Measurements from ENCODE around the gene SLC16A2.
"Not testable (repeated sequence)": the region's sequence is repeated elsewhere in the genome, so short reads cannot be mapped to it uniquely, and the experiment has no call there.

Gene SLC16A2

DNA sequence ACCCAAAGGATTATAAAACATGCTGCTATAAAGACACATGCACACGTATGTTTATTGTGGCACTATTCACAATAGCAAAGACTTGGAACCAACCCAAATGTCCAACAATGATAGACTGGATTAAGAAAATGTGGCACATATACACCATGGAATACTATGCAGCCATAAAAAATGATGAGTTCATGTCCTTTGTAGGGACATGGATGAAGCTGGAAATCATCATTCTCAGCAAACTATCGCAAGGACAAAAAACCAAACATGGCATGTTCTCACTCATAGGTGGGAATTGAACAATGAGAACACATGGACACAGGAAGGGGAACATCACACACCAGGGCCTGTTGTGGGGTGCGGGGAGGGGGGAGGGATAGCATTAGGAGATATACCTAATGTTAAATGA is 32.9 kb downstream of the SLC16A2 start:
- not testable (repeated sequence) for H3K4me1 ChIP-seq (ENCODE audit: control insufficient read depth, insufficient read depth, low read length, poor library complexity, severe bottlenecking); H3K27me3 ChIP-seq (replicated peaks; ENCODE audit: control insufficient read depth, insufficient read depth, low read length, poor library complexity, severe bottlenecking); H3K27ac ChIP-seq (ENCODE audit: insufficient read depth, low read length, poor library complexity, severe bottlenecking); H3K4me3 ChIP-seq (ENCODE audit: insufficient read depth, low read depth, low read length, poor library complexity, severe bottlenecking); DNase-seq; H3K9me3 ChIP-seq (ENCODE audit: control insufficient read depth, low read length); H3K36me3 ChIP-seq (ENCODE audit: control insufficient read depth, insufficient read depth, low read length)

DNA sequence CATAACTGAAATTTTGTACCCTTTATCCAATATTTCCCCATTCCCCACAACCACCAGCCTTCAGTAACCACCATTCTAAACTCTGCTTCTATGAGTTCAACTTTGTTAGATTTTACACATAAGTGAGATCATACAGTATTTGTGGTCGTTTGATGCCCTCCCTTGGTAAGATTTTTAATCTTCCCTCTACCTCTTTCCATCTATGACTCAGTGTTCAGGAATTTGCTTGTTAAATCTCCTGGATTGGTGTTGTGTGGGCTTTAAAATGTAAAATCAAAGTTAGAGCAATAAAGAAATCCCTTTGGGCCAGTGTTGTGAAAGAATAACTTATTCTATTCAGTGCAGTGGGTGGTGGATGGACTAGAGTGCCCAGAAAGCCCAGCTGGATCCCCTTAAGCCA is 37.4 kb downstream of the SLC16A2 start:
- no peaks in the 10 kb centered on the region for H3K27me3 ChIP-seq (replicated peaks; ENCODE audit: control insufficient read depth, insufficient read depth, low read length, poor library complexity, severe bottlenecking)
- no peaks in the 10 kb centered on the region for H3K36me3 ChIP-seq (ENCODE audit: control insufficient read depth, insufficient read depth, low read length)
- H3K4me3 ChIP-seq (ENCODE audit: insufficient read depth, low read depth, low read length, poor library complexity, severe bottlenecking), result no peak overlapping the region
- DNase-seq, result no peak
- H3K27ac ChIP-seq (ENCODE audit: insufficient read depth, low read length, poor library complexity, severe bottlenecking), result no peak overlapping the region
- no peaks in the 10 kb centered on the region for H3K4me1 ChIP-seq (ENCODE audit: control insufficient read depth, insufficient read depth, low read length, poor library complexity, severe bottlenecking)
- H3K9me3 ChIP-seq (ENCODE audit: control insufficient read depth, low read length), result no peaks in the 10 kb centered on the region

DNA sequence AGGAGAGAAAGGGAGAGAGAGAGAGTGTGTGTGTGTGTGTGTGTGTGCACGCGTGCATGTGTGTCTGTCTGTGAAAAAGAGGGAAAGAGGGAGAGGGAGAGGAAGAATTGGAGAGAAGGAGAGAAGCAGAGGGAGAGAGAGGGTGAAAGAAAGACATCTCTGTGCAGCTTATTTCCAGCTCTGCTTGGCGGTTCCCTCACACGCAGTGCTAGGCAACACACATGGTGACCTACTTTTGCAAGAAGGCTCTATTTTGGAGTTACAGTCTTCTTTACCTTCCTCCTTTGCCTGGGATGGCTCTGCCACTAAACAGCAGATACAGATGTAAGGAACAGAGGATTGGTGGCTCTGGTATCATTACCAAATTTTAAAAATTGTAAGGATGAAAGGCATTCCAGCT is 40.1 kb downstream of the SLC16A2 start:
- DNase-seq, result no peak
- H3K4me3 ChIP-seq (ENCODE audit: insufficient read depth, low read depth, low read length, poor library complexity, severe bottlenecking), result no peak overlapping the region
- no peaks in the 10 kb centered on the region for H3K36me3 ChIP-seq (ENCODE audit: control insufficient read depth, insufficient read depth, low read length)

DNA sequence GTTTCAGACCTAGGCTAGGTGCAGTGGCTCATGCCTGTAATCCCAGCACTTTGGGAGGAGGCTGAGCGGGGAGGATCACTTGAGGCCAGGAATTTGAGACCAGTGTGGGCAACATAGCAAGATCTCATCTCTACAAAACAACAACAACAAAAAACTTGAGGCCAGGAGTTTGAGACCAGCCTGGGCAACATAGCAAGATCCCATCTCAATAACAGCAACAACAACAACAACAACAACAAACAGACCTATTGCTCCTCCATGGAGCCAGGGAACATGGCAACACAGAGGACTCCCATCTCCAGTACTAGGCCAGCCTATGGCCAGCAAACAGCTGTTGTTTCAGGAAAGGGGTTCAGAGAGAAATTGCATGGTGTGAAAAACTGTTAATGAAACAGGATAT is 43.4 kb downstream of the SLC16A2 start:
- Histone ChIP-seq H3K4me3 (ENCODE audit: insufficient read depth, low read depth, low read length, poor library complexity, severe bottlenecking) (no peak overlapping the region), H3K9me3 (ENCODE audit: control insufficient read depth, low read length) (no peaks in the 10 kb centered on the region), H3K27me3 (replicated peaks; ENCODE audit: control insufficient read depth, insufficient read depth, low read length, poor library complexity, severe bottlenecking) (no peaks in the 10 kb centered on the region), H3K36me3 (ENCODE audit: control insufficient read depth, insufficient read depth, low read length) (no peaks in the 10 kb centered on the region), H3K4me1 (ENCODE audit: control insufficient read depth, insufficient read depth, low read length, poor library complexity, severe bottlenecking) (no peaks in the 10 kb centered on the region), H3K27ac (ENCODE audit: insufficient read depth, low read length, poor library complexity, severe bottlenecking) (no peak overlapping the region)
- DNase-seq, result no peak

More for the DNA sequence above, 40.1 kb downstream of the SLC16A2 start:
- H3K27ac ChIP-seq (ENCODE audit: insufficient read depth, low read length, poor library complexity, severe bottlenecking), result no peak overlapping the region
- no peaks in the 10 kb centered on the region for H3K27me3 ChIP-seq (replicated peaks; ENCODE audit: control insufficient read depth, insufficient read depth, low read length, poor library complexity, severe bottlenecking)
- no peaks in the 10 kb centered on the region for H3K9me3 ChIP-seq (ENCODE audit: control insufficient read depth, low read length)
- H3K4me1 ChIP-seq (ENCODE audit: control insufficient read depth, insufficient read depth, low read length, poor library complexity, severe bottlenecking), result no peaks in the 10 kb centered on the region

DNA sequence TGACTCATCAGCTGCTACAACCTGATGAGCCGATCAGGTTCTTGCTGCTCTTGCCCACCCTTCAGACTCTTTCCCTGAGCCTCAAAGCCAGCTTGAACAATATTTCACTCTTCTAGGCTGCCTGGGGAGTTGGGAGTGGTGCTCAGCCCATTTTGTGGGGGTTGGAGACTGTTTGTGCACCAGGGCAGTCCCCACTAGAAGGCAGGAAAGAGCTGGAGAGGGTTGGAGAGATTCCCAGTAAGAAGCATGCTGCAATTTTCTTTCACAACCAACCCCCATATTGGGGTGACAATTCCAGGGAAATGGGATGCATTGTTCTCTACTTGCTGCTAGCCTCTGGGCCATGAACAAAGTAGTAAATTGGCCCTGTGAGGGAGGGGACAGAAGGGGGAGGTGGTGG is 44.1 kb downstream of the SLC16A2 start:
- Histone ChIP-seq H3K27ac (ENCODE audit: insufficient read depth, low read length, poor library complexity, severe bottlenecking) (no peak overlapping the region), H3K4me1 (ENCODE audit: control insufficient read depth, insufficient read depth, low read length, poor library complexity, severe bottlenecking) (no peaks in the 10 kb centered on the region)

DNA sequence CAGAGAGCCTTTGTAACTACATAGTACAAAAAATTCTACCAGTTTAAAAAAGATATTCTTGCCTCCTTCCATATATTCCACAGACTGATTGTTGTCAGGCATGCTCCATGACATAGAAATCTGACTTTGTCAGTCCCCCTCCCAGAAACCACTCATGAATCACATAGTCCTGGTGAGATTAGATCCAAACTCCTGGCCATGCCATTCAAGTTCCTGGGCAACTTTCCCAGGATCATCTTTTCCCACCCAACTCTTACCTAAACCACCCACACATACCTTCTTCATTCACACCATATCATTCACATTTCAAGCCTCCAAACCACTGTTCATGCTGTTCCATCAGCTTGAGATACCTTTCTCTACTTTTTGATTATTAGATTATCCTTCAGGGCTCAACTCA is 46.4 kb downstream of the SLC16A2 start:
- no peaks in the 10 kb centered on the region for H3K4me1 ChIP-seq (ENCODE audit: control insufficient read depth, insufficient read depth, low read length, poor library complexity, severe bottlenecking)
- H3K27ac ChIP-seq (ENCODE audit: insufficient read depth, low read length, poor library complexity, severe bottlenecking), result no peak overlapping the region
- H3K9me3 ChIP-seq (ENCODE audit: control insufficient read depth, low read length), result no peaks in the 10 kb centered on the region
- no peaks in the 10 kb centered on the region for H3K27me3 ChIP-seq (replicated peaks; ENCODE audit: control insufficient read depth, insufficient read depth, low read length, poor library complexity, severe bottlenecking)
- no peak overlapping the region for H3K4me3 ChIP-seq (ENCODE audit: insufficient read depth, low read depth, low read length, poor library complexity, severe bottlenecking)
- H3K36me3 ChIP-seq (ENCODE audit: control insufficient read depth, insufficient read depth, low read length), result no peaks in the 10 kb centered on the region
- no peak for DNase-seq

More for the DNA sequence above, 44.1 kb downstream of the SLC16A2 start:
- no peaks in the 10 kb centered on the region for H3K27me3 ChIP-seq (replicated peaks; ENCODE audit: control insufficient read depth, insufficient read depth, low read length, poor library complexity, severe bottlenecking)
- H3K36me3 ChIP-seq (ENCODE audit: control insufficient read depth, insufficient read depth, low read length), result no peaks in the 10 kb centered on the region
- H3K4me3 ChIP-seq (ENCODE audit: insufficient read depth, low read depth, low read length, poor library complexity, severe bottlenecking), result no peak overlapping the region
- H3K9me3 ChIP-seq (ENCODE audit: control insufficient read depth, low read length), result no peaks in the 10 kb centered on the region
- no peak for DNase-seq

DNA sequence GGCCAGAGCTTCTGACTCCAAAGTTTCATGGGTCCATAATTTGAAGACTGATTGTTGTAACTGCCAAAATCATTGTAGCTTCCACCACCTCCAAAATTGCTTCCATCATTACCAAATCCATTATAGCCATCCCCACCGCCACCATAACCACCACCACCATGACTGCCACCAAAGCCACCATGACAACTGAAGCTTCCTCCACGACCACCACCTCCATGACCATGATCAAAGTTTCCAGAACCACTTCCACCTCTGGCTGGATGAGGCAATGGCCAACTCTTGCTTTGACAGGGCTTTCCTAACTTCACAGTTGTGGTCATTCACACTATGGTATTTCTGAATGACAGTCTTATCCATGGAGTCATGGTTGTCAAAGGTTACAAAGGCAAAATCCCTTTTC is 51.8 kb downstream of the SLC16A2 start:
- not testable (repeated sequence) for H3K27ac ChIP-seq (ENCODE audit: insufficient read depth, low read length, poor library complexity, severe bottlenecking)

DNA sequence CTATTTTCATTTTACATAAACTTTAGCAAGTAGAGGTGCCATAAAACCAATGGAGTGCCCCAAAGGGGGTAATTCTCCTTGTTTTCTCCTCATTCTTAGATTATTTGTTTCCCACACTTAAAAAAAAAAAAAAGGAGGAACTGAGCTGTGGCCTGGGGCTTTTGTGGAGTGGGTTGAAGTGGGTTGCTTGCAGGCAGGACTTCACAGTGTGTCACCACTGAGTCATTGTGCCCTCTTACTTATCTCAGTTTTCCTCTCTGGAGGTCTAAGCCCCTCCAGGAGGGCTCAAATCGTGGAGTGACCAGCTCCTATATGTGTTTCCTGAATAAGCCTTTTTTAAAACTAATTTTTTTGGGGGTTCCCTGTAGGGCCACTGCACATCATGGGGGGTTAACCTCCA is 69.0 kb downstream of the SLC16A2 start:
- Histone ChIP-seq H3K36me3 (ENCODE audit: control insufficient read depth, insufficient read depth, low read length) (no peaks in the 10 kb centered on the region), H3K4me3 (ENCODE audit: insufficient read depth, low read depth, low read length, poor library complexity, severe bottlenecking) (no peak overlapping the region), H3K4me1 (ENCODE audit: control insufficient read depth, insufficient read depth, low read length, poor library complexity, severe bottlenecking) (no peaks in the 10 kb centered on the region), H3K9me3 (ENCODE audit: control insufficient read depth, low read length) (no peaks in the 10 kb centered on the region), H3K27me3 (replicated peaks; ENCODE audit: control insufficient read depth, insufficient read depth, low read length, poor library complexity, severe bottlenecking) (no peaks in the 10 kb centered on the region), H3K27ac (ENCODE audit: insufficient read depth, low read length, poor library complexity, severe bottlenecking) (no peak overlapping the region)
- no peak for DNase-seq

More for the DNA sequence above, 51.8 kb downstream of the SLC16A2 start:
- H3K4me1 ChIP-seq (ENCODE audit: control insufficient read depth, insufficient read depth, low read length, poor library complexity, severe bottlenecking); H3K4me3 ChIP-seq (ENCODE audit: insufficient read depth, low read depth, low read length, poor library complexity, severe bottlenecking); H3K27me3 ChIP-seq (replicated peaks; ENCODE audit: control insufficient read depth, insufficient read depth, low read length, poor library complexity, severe bottlenecking); H3K9me3 ChIP-seq (ENCODE audit: control insufficient read depth, low read length); DNase-seq; H3K36me3 ChIP-seq (ENCODE audit: control insufficient read depth, insufficient read depth, low read length): not testable (repeated sequence)

DNA sequence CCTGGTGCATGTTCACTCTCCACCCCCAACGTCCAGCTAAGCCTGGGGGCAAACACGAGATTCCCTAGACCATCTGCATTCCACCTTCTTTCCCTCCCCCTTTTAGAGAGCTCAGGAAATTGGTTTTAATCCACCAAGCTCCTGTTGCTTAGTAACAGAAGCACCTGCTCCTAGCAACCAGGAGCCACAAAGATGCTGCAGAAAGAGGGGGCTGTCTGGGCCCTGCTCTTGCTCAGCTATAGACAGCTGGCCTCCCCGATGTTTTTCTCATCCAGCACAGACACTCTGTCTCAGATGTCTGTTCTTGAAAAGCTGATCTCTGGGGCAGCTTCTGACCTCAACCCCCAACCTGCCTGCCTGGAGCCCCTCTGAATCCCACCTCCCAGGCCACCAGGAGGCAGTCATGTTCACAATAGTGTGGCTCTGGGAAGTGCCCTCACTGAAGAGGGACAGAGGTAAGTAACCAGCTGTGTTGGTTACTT is 71.5 kb downstream of the SLC16A2 start:
- Histone ChIP-seq H3K36me3 (ENCODE audit: control insufficient read depth, insufficient read depth, low read length) (no peaks in the 10 kb centered on the region), H3K4me3 (ENCODE audit: insufficient read depth, low read depth, low read length, poor library complexity, severe bottlenecking) (no peak overlapping the region), H3K9me3 (ENCODE audit: control insufficient read depth, low read length) (no peaks in the 10 kb centered on the region), H3K27me3 (replicated peaks; ENCODE audit: control insufficient read depth, insufficient read depth, low read length, poor library complexity, severe bottlenecking) (no peaks in the 10 kb centered on the region), H3K4me1 (ENCODE audit: control insufficient read depth, insufficient read depth, low read length, poor library complexity, severe bottlenecking) (no peaks in the 10 kb centered on the region), H3K27ac (ENCODE audit: insufficient read depth, low read length, poor library complexity, severe bottlenecking) (no peak overlapping the region)
- no peak for DNase-seq

DNA sequence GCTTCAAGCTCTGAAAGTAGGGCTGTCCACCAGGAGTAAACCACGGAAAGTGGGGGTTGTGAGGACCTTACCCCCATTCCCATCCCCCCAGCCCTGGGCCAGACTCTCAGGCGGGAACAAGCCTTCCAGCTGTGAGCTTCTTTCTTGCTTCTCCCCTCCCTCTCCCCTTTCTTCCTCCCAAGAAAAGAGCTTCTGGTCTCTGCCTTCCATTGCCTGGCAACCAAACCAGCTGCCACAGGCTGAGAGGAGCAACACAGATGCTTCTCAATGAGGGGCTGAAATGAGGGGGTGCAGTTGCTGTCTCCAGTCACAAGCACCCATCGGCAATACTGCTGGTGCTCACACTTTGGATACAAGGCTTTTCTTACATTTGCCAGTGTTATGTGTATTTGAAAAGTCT is 72.5 kb downstream of the SLC16A2 start:
- no peak overlapping the region for H3K4me3 ChIP-seq (ENCODE audit: insufficient read depth, low read depth, low read length, poor library complexity, severe bottlenecking)
- H3K4me1 ChIP-seq (ENCODE audit: control insufficient read depth, insufficient read depth, low read length, poor library complexity, severe bottlenecking), result no peaks in the 10 kb centered on the region
- no peak for DNase-seq
- H3K27me3 ChIP-seq (replicated peaks; ENCODE audit: control insufficient read depth, insufficient read depth, low read length, poor library complexity, severe bottlenecking), result no peaks in the 10 kb centered on the region
- H3K27ac ChIP-seq (ENCODE audit: insufficient read depth, low read length, poor library complexity, severe bottlenecking), result no peak overlapping the region
- no peaks in the 10 kb centered on the region for H3K9me3 ChIP-seq (ENCODE audit: control insufficient read depth, low read length)
- H3K36me3 ChIP-seq (ENCODE audit: control insufficient read depth, insufficient read depth, low read length), result no peaks in the 10 kb centered on the region

DNA sequence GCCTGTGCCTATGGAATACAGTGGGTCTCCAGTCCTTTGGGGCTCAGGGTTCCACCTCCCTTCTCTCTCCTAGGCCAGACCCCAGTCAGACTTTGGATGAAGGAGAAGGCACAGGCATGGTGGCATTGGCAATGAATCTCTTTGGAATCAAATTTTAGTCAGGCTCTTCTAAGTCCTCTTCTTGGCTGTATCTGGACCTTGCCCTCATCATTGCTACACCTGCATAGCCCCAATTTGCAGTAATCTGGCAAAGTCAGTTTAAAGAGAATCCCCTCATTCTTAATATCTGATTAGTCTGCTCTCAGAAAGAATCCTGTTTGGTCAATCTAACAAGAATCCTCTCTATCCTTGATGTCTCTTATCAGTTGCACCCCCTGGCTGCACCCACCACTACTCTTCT is 77.6 kb downstream of the SLC16A2 start:
- Histone ChIP-seq H3K9me3 (ENCODE audit: control insufficient read depth, low read length) (no peaks in the 10 kb centered on the region), H3K36me3 (ENCODE audit: control insufficient read depth, insufficient read depth, low read length) (no peaks in the 10 kb centered on the region), H3K27me3 (replicated peaks; ENCODE audit: control insufficient read depth, insufficient read depth, low read length, poor library complexity, severe bottlenecking) (no peaks in the 10 kb centered on the region), H3K27ac (ENCODE audit: insufficient read depth, low read length, poor library complexity, severe bottlenecking) (no peak overlapping the region), H3K4me3 (ENCODE audit: insufficient read depth, low read depth, low read length, poor library complexity, severe bottlenecking) (no peak overlapping the region), H3K4me1 (ENCODE audit: control insufficient read depth, insufficient read depth, low read length, poor library complexity, severe bottlenecking) (no peaks in the 10 kb centered on the region)
- no peak for DNase-seq
